ENCODE results near the gene ASB8. TPM values are rescaled to one million over a fixed set of nuclear protein-coding genes. Genes with fewer than 3 reads are reported as not detected.

ASB8 gene
- polyA plus RNA-seq, 3 donors = 23.8 to 50.0 (median 38.4) TPM

- H3K4me1 Mint-ChIP-seq = peaks cover 15% of the 10 kb centered on the region
- WGBS (ENCODE audit: insufficient coverage) = 0% methylated on average over 11 of the region's 20 CpGs
- DNase-seq = peak; percentile 52 to 54 (median 54)
- Histone ChIP-seq H2AFZ (ENCODE audit: insufficient read depth, low read depth, low read length, poor library complexity, severe bottlenecking) (peak within 1 kb of the TSS; percentile 83), H3K79me2 (ENCODE audit: insufficient read depth, low read length) (no peaks in the 10 kb centered on the region), H3K4me2 (replicated peaks; ENCODE audit: extremely low read depth, low read length, poor library complexity, severe bottlenecking) (peak within 1 kb of the TSS; percentile 93), H3K9ac (ENCODE audit: insufficient read depth, low read length, poor library complexity, severe bottlenecking) (peak within 1 kb of the TSS; percentile 44), H3K4me3 (replicated peaks in 1 of 3; ENCODE audit: low read depth in 2 of 3, low read length in 3 of 3) (peak within 1 kb of the TSS; percentile 63 to 90 (median 69)), H3K4me1 (ENCODE audit: control insufficient read depth in 1 of 2, insufficient read depth in 2 of 2, low read length in 2 of 2) (peaks cover 13% of the 10 kb centered on the region in 2 donors), H3K9me3 (replicated peaks in 1 of 2; ENCODE audit: control insufficient read depth in 1 of 2, insufficient read depth in 1 of 2, low read length in 2 of 2) (no peaks in the 10 kb centered on the region), H3K27me3 (ENCODE audit: control insufficient read depth in 2 of 2, insufficient read depth in 2 of 2, low read length in 2 of 2) (peaks cover 0 to 5% of the 10 kb centered on the region in 2 donors), H3K36me3 (replicated peaks in 1 of 2; ENCODE audit: control insufficient read depth in 1 of 2, insufficient read depth in 2 of 2, low read length in 2 of 2) (no peaks in the 10 kb centered on the region), H4K20me1 (ENCODE audit: insufficient read depth, low read length) (no peaks in the 10 kb centered on the region), H3K27ac (ENCODE audit: low read depth in 1 of 2, low read length in 2 of 2) (peak within 1 kb of the TSS in 1 of 2 donors; percentile 45)
- no peak for TF ChIP-seq CTCF (IDR thresholded peaks at IDR 0.05)
- peak within 1 kb of the TSS; percentile 85 to 96 for H3K4me3 Mint-ChIP-seq
- H3K9me3 Mint-ChIP-seq = peaks cover 0 to 3% (median 2%) of the 10 kb centered on the region in 7 donors
- H3K27ac Mint-ChIP-seq = peak within 1 kb of the TSS; percentile 33 to 92 (median 85)
- intact Hi-C loops (cut with micrococcal nuclease) = no loop called here
- peaks cover 0 to 6% of the 10 kb centered on the region in 2 donors for H3K36me3 Mint-ChIP-seq
- H3K27me3 Mint-ChIP-seq (ENCODE audit: low read depth in 3 of 3) = peaks cover 7 to 15% (median 10%) of the 10 kb centered on the region in 3 donors
Observed at GRCh38 chr12:48119078-48119833, 38.1 kb downstream of the ASB8 start, which contains the start of gene PFKM. Gene PFKM, plus strand, starts transcription at chr12:48119364. Its CDS starts 3,411 bp downstream, at chr12:48122775.

DNA sequence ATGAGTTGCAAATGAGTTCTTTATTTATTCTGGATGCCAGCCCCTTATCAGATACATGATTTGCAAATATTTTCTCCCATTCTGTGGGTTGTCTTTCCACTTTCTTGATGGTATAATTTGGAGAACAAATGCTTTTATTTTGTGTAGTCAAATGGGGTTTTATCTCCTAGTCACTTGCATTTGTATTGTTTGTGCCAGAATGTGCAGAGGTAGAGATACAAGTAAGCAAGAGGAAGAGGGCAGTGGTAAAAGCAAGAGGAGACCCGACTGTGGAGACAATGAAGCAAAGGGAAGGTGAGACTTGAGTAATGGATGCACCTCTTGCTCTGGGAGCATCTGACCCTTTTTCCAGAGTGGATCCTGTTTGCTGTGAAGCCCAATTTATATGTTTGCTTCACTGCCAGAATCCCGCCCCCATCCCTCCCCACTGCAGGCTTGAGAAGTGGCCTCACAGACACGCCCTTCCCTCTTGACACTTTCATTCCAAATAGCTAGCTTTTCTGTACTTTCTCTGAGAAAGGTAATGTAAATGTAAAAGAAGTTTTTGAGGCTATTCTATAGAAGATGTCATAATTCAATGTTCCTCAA lies 38.9 kb downstream of the ASB8 start:
- H3K4me3 ChIP-seq (replicated peaks in 1 of 3; ENCODE audit: low read depth in 2 of 3, low read length in 3 of 3) = peak overlapping the region in 1 of 3 experiments; percentile 90
- H3K27ac ChIP-seq (ENCODE audit: low read depth in 1 of 2, low read length in 2 of 2) = no peak overlapping the region
- peaks cover 13% of the 10 kb centered on the region in 2 donors for H3K4me1 ChIP-seq (ENCODE audit: control insufficient read depth in 1 of 2, insufficient read depth in 2 of 2, low read length in 2 of 2)
- peaks cover 0 to 5% of the 10 kb centered on the region in 2 donors for H3K27me3 ChIP-seq (ENCODE audit: control insufficient read depth in 2 of 2, insufficient read depth in 2 of 2, low read length in 2 of 2)
- Mint-ChIP-seq H3K36me3 (peaks cover 0 to 5% of the 10 kb centered on the region in 2 donors), H3K4me1 (peaks cover 15% of the 10 kb centered on the region), H3K27ac (peak overlapping the region in 1 of 7 donors; percentile 75), H3K27me3 (ENCODE audit: low read depth in 3 of 3) (peaks cover 7 to 20% (median 10%) of the 10 kb centered on the region in 3 donors), H3K9me3 (peaks cover 0 to 3% (median 2%) of the 10 kb centered on the region in 7 donors), H3K4me3 (peak overlapping the region in 1 of 2 donors; percentile 96)
- H3K9me3 ChIP-seq (replicated peaks in 1 of 2; ENCODE audit: control insufficient read depth in 1 of 2, insufficient read depth in 1 of 2, low read length in 2 of 2) = no peaks in the 10 kb centered on the region
- no peaks in the 10 kb centered on the region for H3K79me2 ChIP-seq (ENCODE audit: insufficient read depth, low read length)
- H2AFZ ChIP-seq (ENCODE audit: insufficient read depth, low read depth, low read length, poor library complexity, severe bottlenecking) = peak overlapping the region; percentile 83
- no peak for DNase-seq
- no peaks in the 10 kb centered on the region for H4K20me1 ChIP-seq (ENCODE audit: insufficient read depth, low read length)
- no peak overlapping the region for H3K9ac ChIP-seq (ENCODE audit: insufficient read depth, low read length, poor library complexity, severe bottlenecking)
- WGBS (ENCODE audit: insufficient coverage) = 86% methylated on average over 1 of the region's 3 CpGs
- no peak for TF ChIP-seq CTCF (IDR thresholded peaks at IDR 0.05)
- no peaks in the 10 kb centered on the region for H3K36me3 ChIP-seq (replicated peaks in 1 of 2; ENCODE audit: control insufficient read depth in 1 of 2, insufficient read depth in 2 of 2, low read length in 2 of 2)
- peak overlapping the region; percentile 93 for H3K4me2 ChIP-seq (replicated peaks; ENCODE audit: extremely low read depth, low read length, poor library complexity, severe bottlenecking)
- intact Hi-C loops (cut with micrococcal nuclease) = no loop called here

Data from CD14-positive monocyte (primary cell).